Measurements from ENCODE around the gene KCND3. TPM values are rescaled to one million over a fixed set of nuclear protein-coding genes. Genes with fewer than 3 reads are reported as not detected.

KCND3 gene
- total and polyA plus RNA-seq, 2 of the 4 experiments (the other 2 are of a cell fraction): under 0.01 to 0.03 TPM

DNA sequence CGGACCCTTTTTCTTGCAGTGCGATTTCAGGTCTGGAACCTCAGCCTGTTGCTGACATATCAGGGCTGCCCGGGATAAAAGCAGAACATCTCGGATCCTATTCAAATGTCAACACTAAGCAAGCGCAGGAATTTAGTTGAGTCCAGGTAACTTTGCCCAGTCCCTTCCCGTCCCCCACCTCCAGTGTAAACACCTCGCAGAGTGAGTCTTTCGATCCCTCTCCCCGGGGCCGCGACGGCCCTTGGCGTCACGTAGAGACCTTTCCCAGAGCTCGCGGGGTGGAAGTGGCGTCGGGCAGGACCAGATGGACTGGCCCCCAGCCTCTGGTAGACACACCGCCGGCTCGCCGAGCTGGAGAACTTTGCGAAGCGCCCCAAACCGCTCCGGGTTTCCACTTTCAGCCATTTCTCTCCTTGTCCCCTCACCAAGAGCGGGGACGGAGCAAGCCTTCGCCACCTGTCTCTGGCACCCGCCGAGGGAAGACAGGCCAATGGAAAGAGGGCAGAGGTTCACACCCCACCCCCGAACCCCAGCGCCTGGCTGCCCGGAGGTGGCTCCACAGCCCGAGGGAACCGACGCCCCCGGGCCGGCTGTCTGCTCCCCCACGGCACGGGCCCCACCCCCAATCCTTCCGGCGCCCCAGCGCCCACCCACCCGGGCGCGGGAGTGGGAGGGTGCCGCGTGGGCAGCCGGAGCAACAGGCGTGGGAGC lies 570 bp downstream of the KCND3 start:
- Histone ChIP-seq H2AK5ac (ENCODE audit: low read depth, low read length) (no peak overlapping the region), H4K91ac (ENCODE audit: insufficient read depth, low read depth, low read length) (no peak overlapping the region), H3K27me3 (ENCODE audit: control insufficient read depth, insufficient read depth, low read length) (peaks cover 61% of the 10 kb centered on the region), H3K79me1 (ENCODE audit: low read depth in 1 of 2, low read length in 2 of 2) (no peaks in the 10 kb centered on the region), H2BK120ac (ENCODE audit: low read depth, low read length) (no peak overlapping the region), H3K4me3 (ENCODE audit: insufficient read depth, low read depth, low read length) (no peak overlapping the region; the same call in 1 of the 2 replicates), H3K9me3 (ENCODE audit: control insufficient read depth, insufficient read depth, low read length) (no peaks in the 10 kb centered on the region), H3K36me3 (ENCODE audit: control insufficient read depth, insufficient read depth, low read length) (no peaks in the 10 kb centered on the region), H3K4ac (ENCODE audit: low read depth, low read length) (no peak overlapping the region), H3K27ac (ENCODE audit: insufficient read depth, low read length) (no peak overlapping the region), H2AFZ (replicated peaks; ENCODE audit: low read length, poor library complexity) (no peak overlapping the region), H2AK9ac (replicated peaks; ENCODE audit: low read depth, low read length, poor library complexity) (no peak overlapping the region), H3K4me2 (ENCODE audit: low read depth, low read length) (no peak overlapping the region; the same call in 1 of the 2 replicates), H2BK20ac (ENCODE audit: low read depth, low read length) (no peak overlapping the region), H3K56ac (ENCODE audit: extremely low read depth, insufficient read depth, low read length) (no peak overlapping the region), H2BK15ac (ENCODE audit: low read depth, low read length) (no peak overlapping the region), H2BK5ac (ENCODE audit: low read depth, low read length, poor library complexity, severe bottlenecking) (no peak overlapping the region), H3K4me1 (ENCODE audit: control insufficient read depth, insufficient read depth, low read length) (no peaks in the 10 kb centered on the region), H3K23ac (ENCODE audit: low read depth, low read length) (no peak overlapping the region), H3K14ac (replicated peaks; ENCODE audit: low read depth, low read length) (no peak overlapping the region), H4K20me1 (ENCODE audit: insufficient read depth, low read length) (no peaks in the 10 kb centered on the region), H4K8ac (ENCODE audit: low read depth in 2 of 2, low read length in 2 of 2) (no peak overlapping the region), H3K9me1 (ENCODE audit: insufficient read depth, low read length) (peaks cover 4% of the 10 kb centered on the region; the same call in 1 of the 2 replicates), H3K9ac (ENCODE audit: low read depth, low read length) (no peak overlapping the region), H4K5ac (ENCODE audit: low read depth, low read length) (no peak overlapping the region), H3K18ac (ENCODE audit: low read depth, low read length) (no peak overlapping the region)
- dilution Hi-C loops (cut with HindIII; ENCODE audit: low sequenced_read_pairs, unreplicated experiment) (no loop called here), intact Hi-C loops (cut with micrococcal nuclease) (no loop called here), in situ Hi-C loops (cut with MboI; ENCODE audit: low sequenced_read_pairs) (no loop called here)
- WGBS, 2 experiments (ENCODE audit: extremely low coverage in 2 of 2, insufficient read length in 1 of 2): 2% methylated on average over 15 of the region's 51 CpGs; no CpG with 5 or more reads in 1 of the 2 experiments
- no TSS peak for BruUV-seq (replicated peaks)
- ChIA-PET POLR2A (ENCODE audit: unreplicated experiment) (no interaction called here), CTCF (no interaction called here)
- DNase-seq (no peak), ATAC-seq (ENCODE audit: low read depth) (no peak)
- TF ChIP-seq, protein P1, sequence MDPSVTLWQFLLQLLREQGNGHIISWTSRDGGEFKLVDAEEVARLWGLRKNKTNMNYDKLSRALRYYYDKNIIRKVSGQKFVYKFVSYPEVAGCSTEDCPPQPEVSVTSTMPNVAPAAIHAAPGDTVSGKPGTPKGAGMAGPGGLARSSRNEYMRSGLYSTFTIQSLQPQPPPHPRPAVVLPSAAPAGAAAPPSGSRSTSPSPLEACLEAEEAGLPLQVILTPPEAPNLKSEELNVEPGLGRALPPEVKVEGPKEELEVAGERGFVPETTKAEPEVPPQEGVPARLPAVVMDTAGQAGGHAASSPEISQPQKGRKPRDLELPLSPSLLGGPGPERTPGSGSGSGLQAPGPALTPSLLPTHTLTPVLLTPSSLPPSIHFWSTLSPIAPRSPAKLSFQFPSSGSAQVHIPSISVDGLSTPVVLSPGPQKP (IDR thresholded peaks at IDR 0.05; ENCODE audit: borderline replicate concordance, low read depth, low read length): no peak
- no peak for TF ChIP-seq POLR2A (IDR thresholded peaks at IDR 0.05; ENCODE audit: low read depth, low read length)
- no peak for TF ChIP-seq CEBPB (IDR thresholded peaks at IDR 0.05; ENCODE audit: low read depth, low read length)
- no peak for TF ChIP-seq RFX5 (IDR thresholded peaks at IDR 0.05; ENCODE audit: low read depth, low read length)
- no peak for TF ChIP-seq FOS (IDR thresholded peaks at IDR 0.05; ENCODE audit: low read depth, low read length)
- TF ChIP-seq, protein P2, sequence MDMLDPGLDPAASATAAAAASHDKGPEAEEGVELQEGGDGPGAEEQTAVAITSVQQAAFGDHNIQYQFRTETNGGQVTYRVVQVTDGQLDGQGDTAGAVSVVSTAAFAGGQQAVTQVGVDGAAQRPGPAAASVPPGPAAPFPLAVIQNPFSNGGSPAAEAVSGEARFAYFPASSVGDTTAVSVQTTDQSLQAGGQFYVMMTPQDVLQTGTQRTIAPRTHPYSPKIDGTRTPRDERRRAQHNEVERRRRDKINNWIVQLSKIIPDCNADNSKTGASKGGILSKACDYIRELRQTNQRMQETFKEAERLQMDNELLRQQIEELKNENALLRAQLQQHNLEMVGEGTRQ (IDR thresholded peaks at IDR 0.05; ENCODE audit: low read depth, low read length): no peak
- no peak for TF ChIP-seq MAZ (IDR thresholded peaks at IDR 0.05; ENCODE audit: borderline replicate concordance, low read depth, low read length)
- TF ChIP-seq BHLHE40 (IDR thresholded peaks at IDR 0.05; ENCODE audit: low read depth, low read length): no peak
- no peak for TF ChIP-seq NFE2L2 (IDR thresholded peaks at IDR 0.05; ENCODE audit: low read depth, low read length)
- TF ChIP-seq SMC3 (IDR thresholded peaks at IDR 0.05; ENCODE audit: low read depth, low read length): no peak
- TF ChIP-seq CHD1 (IDR thresholded peaks at IDR 0.05; ENCODE audit: low read depth, low read length): no peak
- TF ChIP-seq, protein P3, sequence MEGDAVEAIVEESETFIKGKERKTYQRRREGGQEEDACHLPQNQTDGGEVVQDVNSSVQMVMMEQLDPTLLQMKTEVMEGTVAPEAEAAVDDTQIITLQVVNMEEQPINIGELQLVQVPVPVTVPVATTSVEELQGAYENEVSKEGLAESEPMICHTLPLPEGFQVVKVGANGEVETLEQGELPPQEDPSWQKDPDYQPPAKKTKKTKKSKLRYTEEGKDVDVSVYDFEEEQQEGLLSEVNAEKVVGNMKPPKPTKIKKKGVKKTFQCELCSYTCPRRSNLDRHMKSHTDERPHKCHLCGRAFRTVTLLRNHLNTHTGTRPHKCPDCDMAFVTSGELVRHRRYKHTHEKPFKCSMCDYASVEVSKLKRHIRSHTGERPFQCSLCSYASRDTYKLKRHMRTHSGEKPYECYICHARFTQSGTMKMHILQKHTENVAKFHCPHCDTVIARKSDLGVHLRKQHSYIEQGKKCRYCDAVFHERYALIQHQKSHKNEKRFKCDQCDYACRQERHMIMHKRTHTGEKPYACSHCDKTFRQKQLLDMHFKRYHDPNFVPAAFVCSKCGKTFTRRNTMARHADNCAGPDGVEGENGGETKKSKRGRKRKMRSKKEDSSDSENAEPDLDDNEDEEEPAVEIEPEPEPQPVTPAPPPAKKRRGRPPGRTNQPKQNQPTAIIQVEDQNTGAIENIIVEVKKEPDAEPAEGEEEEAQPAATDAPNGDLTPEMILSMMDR (conservative IDR thresholded peaks at IDR 0.05; ENCODE audit: low read depth, low read length): no peak
- no peak for TF ChIP-seq RCOR1 (IDR thresholded peaks at IDR 0.05; ENCODE audit: insufficient replicate concordance, low read length)
- TF ChIP-seq MAFK (IDR thresholded peaks at IDR 0.05; ENCODE audit: low read depth, low read length): no peak
- TF ChIP-seq RAD21 (IDR thresholded peaks at IDR 0.05; ENCODE audit: low read length): no peak
- TF ChIP-seq MXI1 (IDR thresholded peaks at IDR 0.05; ENCODE audit: borderline replicate concordance, low read depth, low read length): no peak

All from IMR-90 (cell line).